Measurements from ENCODE around the gene ARID1B. TPM values are rescaled to one million over a fixed set of nuclear protein-coding genes. Genes with fewer than 3 reads are reported as not detected.

The ARID1B gene
- total RNA-seq, 2 donors from 2014 or later: 65.1 to 99.4 TPM

- no peak for DNase-seq (ENCODE audit: low spot score)
- Histone ChIP-seq H3K27ac (no peak overlapping the region), H3K9me3 (no peaks in the 10 kb centered on the region), H3K4me1 (replicated peaks) (no peaks in the 10 kb centered on the region), H3K27me3 (replicated peaks; ENCODE audit: insufficient read depth) (no peaks in the 10 kb centered on the region), H3K36me3 (no peaks in the 10 kb centered on the region), H3K4me3 (no peak overlapping the region)
- 98% methylated on average over 4 of the region's 4 CpGs for WGBS
- TF ChIP-seq POLR2AphosphoS5 (IDR thresholded peaks at IDR 0.05): no peak
- TF ChIP-seq POLR2A (IDR thresholded peaks at IDR 0.05): no peak
- no peak for TF ChIP-seq CTCF (IDR thresholded peaks at IDR 0.05)
- intact Hi-C loops (cut with DNase I): no loop called here
Measured at GRCh38 chr6:157054531-157054979, 277.4 kb downstream of the ARID1B start.

- no peaks in the 10 kb centered on the region for H3K27me3 ChIP-seq (replicated peaks; ENCODE audit: insufficient read depth)
- DNase-seq (ENCODE audit: low spot score): no peak
- no peak overlapping the region for H3K4me3 ChIP-seq
- WGBS: 96% methylated on average over 3 of the region's 3 CpGs
- no peak overlapping the region for H3K27ac ChIP-seq
- TF ChIP-seq CTCF (IDR thresholded peaks at IDR 0.05): no peak
- no peak for TF ChIP-seq POLR2A (IDR thresholded peaks at IDR 0.05)
- TF ChIP-seq POLR2AphosphoS5 (IDR thresholded peaks at IDR 0.05): no peak
- H3K9me3 ChIP-seq: no peaks in the 10 kb centered on the region
- H3K36me3 ChIP-seq: no peaks in the 10 kb centered on the region
- intact Hi-C loops (cut with DNase I): no loop called here
- H3K4me1 ChIP-seq (replicated peaks): no peaks in the 10 kb centered on the region
Measured at GRCh38 chr6:157055863-157056262, 278.7 kb downstream of the ARID1B start.

GRCh38 chr6:157056275-157056674 is 279.1 kb downstream of the ARID1B start:
- no peak for TF ChIP-seq POLR2AphosphoS5 (IDR thresholded peaks at IDR 0.05)
- 40% methylated on average over 1 of the region's 1 CpG for WGBS
- Histone ChIP-seq H3K4me1 (replicated peaks) (no peaks in the 10 kb centered on the region), H3K36me3 (no peaks in the 10 kb centered on the region), H3K4me3 (no peak overlapping the region), H3K27ac (no peak overlapping the region), H3K9me3 (no peaks in the 10 kb centered on the region), H3K27me3 (replicated peaks; ENCODE audit: insufficient read depth) (no peaks in the 10 kb centered on the region)
- no peak for DNase-seq (ENCODE audit: low spot score)
- intact Hi-C loops (cut with DNase I): no loop called here

- Histone ChIP-seq H3K4me3 (no peak overlapping the region), H3K9me3 (no peaks in the 10 kb centered on the region), H3K36me3 (no peaks in the 10 kb centered on the region), H3K27ac (no peak overlapping the region), H3K27me3 (replicated peaks; ENCODE audit: insufficient read depth) (no peaks in the 10 kb centered on the region), H3K4me1 (replicated peaks) (peaks cover 3% of the 10 kb centered on the region)
- intact Hi-C loops (cut with DNase I): no loop called here
- DNase-seq (ENCODE audit: low spot score): no peak
- no peak for TF ChIP-seq POLR2AphosphoS5 (IDR thresholded peaks at IDR 0.05)
- TF ChIP-seq POLR2A (IDR thresholded peaks at IDR 0.05): no peak
- no peak for TF ChIP-seq CTCF (IDR thresholded peaks at IDR 0.05)
- WGBS: 95% methylated on average over 9 of the region's 9 CpGs
Measured at GRCh38 chr6:157058574-157058973, 281.4 kb downstream of the ARID1B start.

GRCh38 chr6:157059781-157060180 is 282.6 kb downstream of the ARID1B start:
- WGBS: 34% methylated on average over 4 of the region's 4 CpGs
- peaks cover 3% of the 10 kb centered on the region for H3K4me1 ChIP-seq (replicated peaks)
- DNase-seq (ENCODE audit: low spot score): no peak

More at GRCh38 chr6:157059781-157060180, 282.6 kb downstream of the ARID1B start:
- intact Hi-C loops (cut with DNase I): no loop called here
- no peaks in the 10 kb centered on the region for H3K27me3 ChIP-seq (replicated peaks; ENCODE audit: insufficient read depth)
- H3K27ac ChIP-seq: no peak overlapping the region
- TF ChIP-seq POLR2AphosphoS5 (IDR thresholded peaks at IDR 0.05) (peak; percentile 18), POLR2A (IDR thresholded peaks at IDR 0.05) (no peak), CTCF (IDR thresholded peaks at IDR 0.05) (no peak)
- H3K4me3 ChIP-seq: no peak overlapping the region
- no peaks in the 10 kb centered on the region for H3K36me3 ChIP-seq
- no peaks in the 10 kb centered on the region for H3K9me3 ChIP-seq

Data from prostate gland (tissue), 2 donors.